Lower lobe of right lung (tissue), 2 donors: ENCODE data around the gene JMJD1C. TPM values are rescaled to one million over a fixed set of nuclear protein-coding genes. Genes with fewer than 3 reads are reported as not detected.

ENCODE experiments used
- ATAC-seq, 2 donors: fragments of 200-7000 bp; cut with Tn5 transposase; one replicate each; pipeline ENCODE4 v1.9.1; 2020 to 2022; ENCODE audit warnings: mild to moderate bottlenecking in 2 of 2, moderate library complexity in 2 of 2
- DNase-seq: peaks from one replicate; pipeline ENCODE4 v3.0.0-alpha.2; 2020
- H3K27ac ChIP-seq: fragments of 200-600 bp; one replicate; pipeline ENCODE4 v1.8.0; 2022
- H3K27me3 ChIP-seq: fragments of 200-600 bp; one replicate; pipeline ENCODE4 v1.8.0; 2022; ENCODE audit warnings: low read depth
- H3K36me3 ChIP-seq: fragments of 200-600 bp; one replicate; pipeline ENCODE4 v1.8.0; 2022; ENCODE audit warnings: mild to moderate bottlenecking
- H3K4me1 ChIP-seq: fragments of 200-600 bp; one replicate; pipeline ENCODE4 v1.8.0; 2022
- H3K4me3 ChIP-seq: fragments of 200-600 bp; one replicate; pipeline ENCODE4 v1.8.0; 2022; ENCODE audit warnings: mild to moderate bottlenecking
- H3K9me3 ChIP-seq: fragments of 200-600 bp; one replicate; pipeline ENCODE4 v1.8.0; 2022
- CTCF ChIP-seq: fragments of 200-600 bp; IDR thresholded peaks from one replicate; pipeline ENCODE4 v1.8.0; 2022; ENCODE audit warnings: antibody characterized with exemption, mild to moderate bottlenecking
- intact Hi-C: fragments of 100-400 bp; cut with DNase I; formaldehyde crosslinking; loops from one replicate; pipeline ENCODE4 v1.11.0; 2022
- total RNA-seq: library from RNA; stranded (reverse); fragmentation: NEBNext Ultra II Directional; extraction: Animal tissue kit (Norgen Biotek cat#: 25700); gene quantifications from one replicate; pipeline ENCODE4 v1.2.1, GENCODE V29; 2021
- donor health status: DM: no; HTN: yes; CAD: no; lungs with severe emphysema.

JMJD1C gene
- total RNA-seq, 1 donor from 2014 or later = 100.0 TPM

- no peak for ATAC-seq
- intact Hi-C loops = no loop called here
- no peak overlapping the region for H3K27ac ChIP-seq
Observed at GRCh38 chr10:63221950-63222349, 243.8 kb downstream of the JMJD1C start.

GRCh38 chr10:63219749-63220148 is 246.0 kb downstream of the JMJD1C start:
- H3K9me3 ChIP-seq = no peaks in the 10 kb centered on the region
- intact Hi-C loops = no loop called here
- no peak overlapping the region for H3K4me3 ChIP-seq
- TF ChIP-seq CTCF = no peak
- H3K27ac ChIP-seq = no peak overlapping the region
- DNase-seq = no peak
- no peak for ATAC-seq
- peaks cover 18% of the 10 kb centered on the region for H3K36me3 ChIP-seq
- peaks cover 22% of the 10 kb centered on the region for H3K4me1 ChIP-seq
- no peaks in the 10 kb centered on the region for H3K27me3 ChIP-seq

More at GRCh38 chr10:63221950-63222349, 243.8 kb downstream of the JMJD1C start:
- Histone ChIP-seq H3K9me3 (no peaks in the 10 kb centered on the region), H3K36me3 (no peaks in the 10 kb centered on the region), H3K4me1 (peaks cover 14% of the 10 kb centered on the region), H3K4me3 (no peak overlapping the region), H3K27me3 (no peaks in the 10 kb centered on the region)
- TF ChIP-seq CTCF = no peak
- no peak for DNase-seq

GRCh38 chr10:63217120-63217605 is 248.6 kb downstream of the JMJD1C start:
- Histone ChIP-seq H3K4me3 (no peak overlapping the region), H3K27ac (no peak overlapping the region), H3K36me3 (peaks cover 44% of the 10 kb centered on the region), H3K27me3 (no peaks in the 10 kb centered on the region), H3K9me3 (no peaks in the 10 kb centered on the region), H3K4me1 (peaks cover 38% of the 10 kb centered on the region)
- peak; percentile 73 for TF ChIP-seq CTCF
- intact Hi-C loops = no loop called here
- peak; percentile 76 to 81 for ATAC-seq
- DNase-seq = no peak

GRCh38 chr10:63214571-63214970 is 251.2 kb downstream of the JMJD1C start:
- intact Hi-C loops = no loop called here

GRCh38 chr10:63213489-63213888 is 252.3 kb downstream of the JMJD1C start:
- peaks cover 58% of the 10 kb centered on the region for H3K36me3 ChIP-seq
- H3K27ac ChIP-seq = no peak overlapping the region
- intact Hi-C loops = no loop called here
- no peaks in the 10 kb centered on the region for H3K27me3 ChIP-seq
- peak in 1 of 2 donors; percentile 34 for ATAC-seq
- H3K4me3 ChIP-seq = no peak overlapping the region
- TF ChIP-seq CTCF = no peak
- peaks cover 41% of the 10 kb centered on the region for H3K4me1 ChIP-seq
- H3K9me3 ChIP-seq = no peaks in the 10 kb centered on the region
- no peak for DNase-seq

More at GRCh38 chr10:63214571-63214970, 251.2 kb downstream of the JMJD1C start:
- Histone ChIP-seq H3K9me3 (no peaks in the 10 kb centered on the region), H3K27ac (no peak overlapping the region), H3K4me3 (no peak overlapping the region), H3K4me1 (peaks cover 47% of the 10 kb centered on the region), H3K27me3 (no peaks in the 10 kb centered on the region), H3K36me3 (peaks cover 56% of the 10 kb centered on the region)
- TF ChIP-seq CTCF = no peak
- no peak for DNase-seq
- no peak for ATAC-seq
